G401 (cell line): ENCODE measurements around the gene BTBD19. TPM values are rescaled to one million over a fixed set of nuclear protein-coding genes. Genes with fewer than 3 reads are reported as not detected.

Source experiments
- DNase-seq: peaks from one replicate; pipeline ENCODE4 v3.0.0-alpha.2; 2015; ENCODE audit warnings: low spot score
- in situ Hi-C: cut with HindIII; loops from 2 replicates; pipeline ENCODE4 v1.10.0; 2016; ENCODE audit warnings: low sequenced_read_pairs, mixed read lengths
- total RNA-seq: library from RNA; depleted of rRNA; stranded (reverse); fragments of >200 nt; shearing (Covaris generic); gene quantifications from 2 replicates; pipeline ENCODE4 v1.2.3, GENCODE V29; 2014; rRNA removed

BTBD19 gene
- total RNA-seq, 1 experiment from 2014 or later = 1.1 TPM

DNA sequence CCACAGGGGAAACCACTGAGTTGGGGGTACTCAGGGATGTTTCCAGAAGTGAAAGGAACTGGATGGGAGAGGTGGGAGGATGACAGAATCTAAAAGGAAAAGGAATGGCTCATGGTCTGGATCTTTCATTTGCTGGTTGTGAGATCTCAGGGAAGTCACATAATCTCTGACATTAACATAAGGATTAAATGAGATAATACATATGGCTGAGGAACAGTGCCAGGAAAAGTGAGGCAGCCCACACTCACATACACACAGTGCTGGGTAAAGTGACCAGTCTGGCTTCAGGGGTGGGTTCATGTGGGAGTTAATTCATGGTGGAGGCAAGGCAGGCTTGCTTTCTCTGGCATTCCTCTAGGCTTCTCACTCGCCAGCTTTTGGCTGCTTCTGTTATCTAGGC is 38.7 kb downstream of the BTBD19 start:
- in situ Hi-C loops = no loop called here
- no peak for DNase-seq

GRCh38 chr1:44847845-44848244 is 39.5 kb downstream of the BTBD19 start:
- peak; percentile 50 for DNase-seq
- in situ Hi-C loops = no loop called here

- in situ Hi-C loops = no loop called here
- DNase-seq = peak; percentile 30
Measured at GRCh38 chr1:44848456-44849181, 40.3 kb downstream of the BTBD19 start.

DNA sequence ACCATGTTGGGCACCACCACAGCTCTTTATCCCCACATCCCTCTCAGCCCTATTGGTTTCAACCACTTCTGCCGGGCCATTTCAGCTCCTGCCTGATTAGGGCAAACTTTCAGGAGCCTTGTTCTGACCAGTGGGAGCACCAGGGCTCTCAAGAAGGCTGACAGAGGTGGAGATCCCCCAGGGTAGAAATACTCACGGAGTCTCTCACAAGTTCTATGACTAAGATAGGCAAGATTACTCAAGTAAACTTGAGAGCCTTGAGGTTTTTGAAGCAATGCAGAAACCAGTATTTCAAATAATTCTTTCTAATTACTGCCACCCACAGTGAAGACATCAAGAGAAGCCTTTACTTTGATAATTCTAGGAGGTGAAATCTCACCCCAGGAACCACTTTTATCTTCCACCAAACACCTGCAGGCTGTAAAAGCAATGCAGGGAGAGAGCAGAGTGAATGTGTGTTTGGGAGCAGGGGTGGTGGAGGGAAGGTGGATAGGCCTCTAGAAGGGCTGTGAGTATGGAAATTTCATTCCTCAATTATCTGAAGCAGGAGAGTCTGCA is 41.3 kb downstream of the BTBD19 start:
- no peak for DNase-seq
- in situ Hi-C loops = no loop called here

- DNase-seq = no peak
- in situ Hi-C loops = no loop called here
Measured at GRCh38 chr1:44851308-44851707, 43.0 kb downstream of the BTBD19 start.

GRCh38 chr1:44853201-44853600 is 44.9 kb downstream of the BTBD19 start:
- no peak for DNase-seq
- in situ Hi-C loops = no loop called here

DNA sequence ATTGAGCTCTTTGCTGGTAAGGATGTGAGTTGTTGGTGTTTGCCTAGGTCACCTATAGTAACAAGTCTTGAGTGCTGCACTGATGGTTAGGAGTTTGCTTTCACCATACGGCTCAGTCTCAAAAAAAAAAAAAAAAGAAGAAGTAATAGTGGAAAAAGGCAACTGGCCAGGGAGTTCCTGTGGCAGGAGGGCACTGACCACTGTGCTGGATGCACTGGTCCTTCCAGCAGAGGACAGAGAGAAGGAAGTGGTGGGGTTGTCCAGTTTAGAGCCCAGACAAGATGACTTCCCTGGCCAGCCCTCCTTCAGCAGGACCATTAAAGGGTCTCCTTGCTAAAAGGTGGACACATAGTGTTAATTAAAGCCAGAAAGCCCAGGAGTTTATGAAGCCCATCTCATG is 46.6 kb downstream of the BTBD19 start:
- no peak for DNase-seq
- in situ Hi-C loops = no loop called here

GRCh38 chr1:44855742-44856141 is 47.4 kb downstream of the BTBD19 start:
- no peak for DNase-seq
- in situ Hi-C loops = no loop called here

DNA sequence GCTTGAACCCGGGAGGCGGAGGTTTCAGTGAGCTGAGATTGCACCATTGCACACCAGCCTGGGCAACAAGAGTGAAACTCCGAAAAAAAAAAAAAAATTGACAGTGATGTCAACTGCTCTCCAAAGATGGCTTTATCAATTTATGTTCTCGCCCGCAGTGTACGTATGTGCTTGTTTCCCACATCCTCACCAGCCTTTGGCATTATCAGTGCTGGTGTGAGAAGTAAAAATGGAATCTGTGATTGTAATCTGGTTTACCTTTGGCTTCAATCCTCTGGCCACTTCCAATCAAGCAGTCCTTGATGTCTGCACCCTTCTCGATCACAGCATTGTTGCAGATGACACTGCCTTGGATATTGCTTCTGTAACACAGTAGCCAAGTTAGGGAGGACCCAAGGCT is 49.1 kb downstream of the BTBD19 start:
- in situ Hi-C loops = no loop called here
- no peak for DNase-seq

GRCh38 chr1:44860331-44860730 is 52.0 kb downstream of the BTBD19 start:
- in situ Hi-C loops = no loop called here
- no peak for DNase-seq

DNA sequence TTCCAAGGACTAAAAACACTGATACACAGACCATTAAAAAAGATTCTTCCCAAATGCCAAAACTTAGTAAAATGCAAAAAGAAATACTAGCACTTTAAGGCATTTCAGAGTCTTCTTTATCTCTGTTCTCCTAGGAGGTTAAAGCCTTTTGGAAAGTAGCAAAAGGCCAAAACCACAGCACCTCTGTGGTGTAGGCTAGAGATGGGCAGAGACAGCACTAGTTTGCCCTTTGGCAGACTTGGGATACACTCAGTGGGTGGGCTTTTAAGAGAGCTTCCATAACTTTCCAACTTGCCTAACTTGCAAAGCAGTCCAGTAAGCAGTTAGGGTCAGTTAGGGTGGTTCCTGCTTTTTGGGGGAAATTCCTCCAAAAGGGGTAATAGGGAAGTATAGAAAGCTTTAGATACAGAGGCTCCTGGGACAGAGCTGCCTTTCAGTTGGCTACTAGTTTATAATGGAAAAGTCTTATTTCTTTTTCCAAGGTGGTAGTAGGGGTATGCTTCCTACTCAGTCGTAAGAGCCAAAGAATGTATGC is 52.6 kb downstream of the BTBD19 start:
- in situ Hi-C loops = no loop called here

DNA sequence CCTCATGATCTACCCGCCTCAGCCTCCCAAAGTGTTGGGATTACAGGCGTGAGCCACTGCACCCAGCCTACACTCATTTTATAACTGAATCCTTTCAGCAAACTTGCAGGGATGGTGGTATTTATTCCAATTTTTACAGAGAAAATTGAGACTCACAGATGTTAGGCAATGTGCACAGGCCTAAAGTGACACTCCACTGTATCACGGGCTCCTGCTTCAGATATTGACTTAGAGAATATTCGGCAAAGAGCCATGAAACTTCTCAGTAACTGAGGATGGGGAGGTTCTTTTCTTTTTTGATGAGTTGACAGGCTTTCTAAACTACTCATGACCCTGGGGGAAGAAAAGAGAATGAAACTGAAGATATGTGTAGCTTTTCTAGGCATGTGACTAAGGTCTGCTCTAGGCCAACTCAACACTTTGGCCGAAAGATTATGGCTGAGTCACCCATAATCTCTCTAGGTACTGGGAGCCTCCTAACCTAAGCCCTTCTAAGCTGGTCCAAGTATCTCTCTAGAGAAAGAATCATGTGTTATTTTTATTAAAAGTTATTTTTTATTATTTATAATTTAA is 54.6 kb downstream of the BTBD19 start:
- in situ Hi-C loops = no loop called here
- DNase-seq = no peak

More for the DNA sequence above, 52.6 kb downstream of the BTBD19 start:
- no peak for DNase-seq

Other genes starting within 250 kb of the BTBD19 start
- gene TMEM53, start 134.0 kb upstream of the BTBD19 start, total RNA-seq = 17.7 and 23.1 TPM in 2 replicates
- 2.2 TPM in 1 of 2 replicates, not detected in the other for gene ARMH1, start 133.8 kb upstream of the BTBD19 start, total RNA-seq
- gene RNU5D-1, start 77.4 kb upstream of the BTBD19 start, total RNA-seq = not detected in 2 replicates
- gene KIF2C, start 68.7 kb upstream of the BTBD19 start, total RNA-seq = 74.3 and 85.9 TPM in 2 replicates
- gene RPS8, start 33.0 kb upstream of the BTBD19 start, total RNA-seq = 3,222 and 3,561 TPM in 2 replicates
- 2.2 and 2.3 TPM in 2 replicates for gene BEST4, start 20.4 kb upstream of the BTBD19 start, total RNA-seq
- gene PLK3, start 8.1 kb upstream of the BTBD19 start, total RNA-seq = 8.0 and 8.5 TPM in 2 replicates
- 2.9 and 14.6 TPM in 2 replicates for gene DYNLT4, start 1.2 kb upstream of the BTBD19 start, total RNA-seq
- 0.18 and 0.27 TPM in 2 replicates for gene PTCH2, start 34.7 kb downstream of the BTBD19 start, total RNA-seq
- gene EIF2B3, start 178.1 kb downstream of the BTBD19 start, total RNA-seq = 32.3 and 35.5 TPM in 2 replicates
- gene HECTD3, start 202.8 kb downstream of the BTBD19 start, total RNA-seq = 10.9 and 18.5 TPM in 2 replicates
- gene UROD, start 203.7 kb downstream of the BTBD19 start, total RNA-seq = 177 and 190 TPM in 2 replicates